GM12865 (cell line): ENCODE data around the gene NTN1.

Source experiments
- DNase-seq: peaks from one replicate; pipeline ENCODE4 v3.0.0; 2010; ENCODE audit warnings: low read depth
- H3K4me3 ChIP-seq: 2 replicates; pipeline ENCODE4 v1.5.1; 2011; ENCODE audit warnings: mild to moderate bottlenecking, low read depth, low read length, control low read depth
- CTCF ChIP-seq: IDR thresholded peaks from 2 replicates; pipeline ENCODE4 v1.5.1; 2011; ENCODE audit warnings: low read length, control low read depth, low read depth, inconsistent platforms; ENCODE audit not compliant: insufficient read depth; ENCODE audit errors: missing control alignments

The NTN1 gene

DNA sequence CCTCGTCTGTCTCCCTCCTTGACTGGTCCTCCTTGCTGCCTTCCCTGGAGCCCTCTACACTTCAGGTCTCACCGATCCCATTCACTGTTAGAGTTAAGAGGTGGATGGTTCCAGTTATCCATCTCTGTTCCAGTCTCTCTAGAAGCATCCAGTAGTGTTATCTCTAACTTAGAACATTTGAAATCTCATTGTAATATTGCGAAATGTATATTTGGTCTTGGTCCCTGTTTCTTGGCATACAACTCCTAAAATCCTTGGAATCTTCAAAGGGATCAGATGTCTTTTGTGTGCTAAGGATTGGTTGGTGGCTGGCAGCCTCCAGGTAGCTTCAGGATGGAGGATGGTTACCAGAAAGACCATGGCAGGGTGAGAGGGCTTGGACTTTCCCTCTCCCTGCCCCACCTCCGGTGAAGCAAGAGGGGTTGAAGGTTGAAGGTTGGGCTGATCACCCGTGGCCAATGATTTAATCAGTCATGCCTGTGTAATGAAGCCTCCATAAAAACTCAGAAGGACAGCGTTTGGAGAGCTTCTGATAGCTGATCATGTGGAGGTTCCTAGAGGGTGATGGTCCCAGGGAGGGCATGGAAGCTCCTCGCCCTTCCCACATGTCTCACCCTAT lies 59.1 kb downstream of the NTN1 start:
- DNase-seq = no peak
- no peak overlapping the region for H3K4me3 ChIP-seq
- TF ChIP-seq CTCF = no peak

DNA sequence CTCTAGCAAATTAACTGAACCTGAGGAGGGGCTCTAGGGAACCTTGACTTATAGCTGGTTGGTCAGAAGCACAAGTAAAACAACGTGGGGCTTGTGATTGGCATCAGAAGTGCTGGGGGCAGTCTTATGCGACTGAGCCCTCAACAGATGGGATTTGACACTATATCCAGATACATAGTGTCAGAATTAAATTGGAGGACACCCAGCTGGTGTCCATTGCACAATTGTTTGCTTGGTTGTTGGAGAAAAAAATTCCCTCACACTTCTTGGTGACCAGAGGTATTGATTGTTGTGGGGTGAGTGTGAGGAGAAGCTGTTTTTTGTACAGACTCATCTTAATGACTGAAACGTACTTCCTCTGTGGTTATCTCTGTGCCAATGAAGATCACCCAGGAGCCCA lies 59.7 kb downstream of the NTN1 start:
- DNase-seq = no peak
- TF ChIP-seq CTCF = no peak
- H3K4me3 ChIP-seq = no peak overlapping the region

GRCh38 chr17:9086577-9086976 lies 65.3 kb downstream of the NTN1 start:
- no peak overlapping the region for H3K4me3 ChIP-seq
- TF ChIP-seq CTCF = no peak
- DNase-seq = no peak

DNA sequence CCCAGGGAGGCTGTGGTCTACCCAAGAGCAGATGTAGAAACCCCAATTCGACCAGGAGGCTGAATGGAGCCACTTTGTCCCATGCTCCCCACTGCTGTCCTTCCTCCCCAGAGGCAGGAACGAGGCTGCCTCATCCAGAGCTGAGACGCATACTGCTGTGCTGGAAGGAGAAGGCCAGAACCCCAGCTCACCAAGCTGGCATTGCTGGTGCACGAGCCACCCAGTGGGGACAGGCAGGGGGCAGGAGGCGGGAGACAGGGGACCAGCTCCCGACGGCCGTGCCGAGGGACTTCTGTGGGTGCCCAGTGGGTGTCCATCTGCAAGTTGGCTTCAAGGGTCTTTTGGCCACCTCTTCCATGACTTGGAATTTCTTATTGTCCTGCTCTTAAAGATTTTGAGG lies 66.6 kb downstream of the NTN1 start:
- DNase-seq = no peak
- no peak for TF ChIP-seq CTCF
- no peak overlapping the region for H3K4me3 ChIP-seq

- no peak overlapping the region for H3K4me3 ChIP-seq
- DNase-seq = no peak
- no peak for TF ChIP-seq CTCF
These were observed 69.4 kb downstream of the NTN1 start for GRCh38 chr17:9090641-9091096.

DNA sequence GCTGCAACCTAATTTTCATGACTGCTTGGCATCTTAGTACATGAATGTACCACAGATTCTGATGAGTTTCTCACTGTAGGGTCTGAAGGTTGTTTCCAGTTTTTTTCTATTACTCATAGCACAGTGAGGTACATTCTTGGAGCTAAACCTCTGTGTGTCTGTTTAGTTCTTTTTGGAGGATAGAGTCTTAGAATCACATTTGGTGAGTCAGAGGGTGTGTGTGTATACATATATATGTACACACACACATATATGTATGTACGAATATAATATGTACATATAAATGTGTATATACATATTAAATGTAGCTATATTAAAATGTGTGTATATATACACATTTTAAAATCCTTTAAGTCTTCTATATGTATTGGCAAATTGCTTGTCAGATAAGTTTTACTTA lies 72.9 kb downstream of the NTN1 start:
- no peak for DNase-seq
- TF ChIP-seq CTCF = no peak
- no peak overlapping the region for H3K4me3 ChIP-seq

DNA sequence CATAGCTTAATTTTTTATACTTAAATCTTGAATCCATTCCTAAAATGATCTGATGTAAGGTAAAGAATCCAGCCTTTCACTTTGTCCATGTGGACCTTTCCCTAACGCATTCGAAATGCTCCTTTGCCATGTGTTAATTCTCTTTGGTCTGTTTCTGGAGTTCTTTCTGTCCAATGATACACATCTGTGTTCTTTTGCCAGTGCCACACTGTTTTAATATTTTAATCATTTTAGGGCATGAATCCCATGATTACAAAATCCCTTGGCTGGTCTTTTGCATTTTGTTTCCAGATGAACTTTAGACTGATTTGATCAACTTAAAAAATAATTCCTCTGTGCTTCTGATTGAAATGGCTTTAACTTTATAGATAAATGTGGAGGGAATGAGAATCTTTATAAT lies 74.1 kb downstream of the NTN1 start:
- TF ChIP-seq CTCF = no peak
- no peak overlapping the region for H3K4me3 ChIP-seq
- DNase-seq = no peak
